Kasumi-1 (cell line): ENCODE data around the gene CTDSPL.
"Not testable (repeated sequence)": the region's sequence is repeated elsewhere in the genome, so short reads cannot be mapped to it uniquely, and the experiment has no call there.

Source experiments
- DNase-seq, 2 experiments: peaks; one replicate each; lab custom pipeline; 2025; lab: John Stamatoyannopoulos, UW

CTDSPL gene, protein sequence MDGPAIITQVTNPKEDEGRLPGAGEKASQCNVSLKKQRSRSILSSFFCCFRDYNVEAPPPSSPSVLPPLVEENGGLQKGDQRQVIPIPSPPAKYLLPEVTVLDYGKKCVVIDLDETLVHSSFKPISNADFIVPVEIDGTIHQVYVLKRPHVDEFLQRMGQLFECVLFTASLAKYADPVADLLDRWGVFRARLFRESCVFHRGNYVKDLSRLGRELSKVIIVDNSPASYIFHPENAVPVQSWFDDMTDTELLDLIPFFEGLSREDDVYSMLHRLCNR

DNA sequence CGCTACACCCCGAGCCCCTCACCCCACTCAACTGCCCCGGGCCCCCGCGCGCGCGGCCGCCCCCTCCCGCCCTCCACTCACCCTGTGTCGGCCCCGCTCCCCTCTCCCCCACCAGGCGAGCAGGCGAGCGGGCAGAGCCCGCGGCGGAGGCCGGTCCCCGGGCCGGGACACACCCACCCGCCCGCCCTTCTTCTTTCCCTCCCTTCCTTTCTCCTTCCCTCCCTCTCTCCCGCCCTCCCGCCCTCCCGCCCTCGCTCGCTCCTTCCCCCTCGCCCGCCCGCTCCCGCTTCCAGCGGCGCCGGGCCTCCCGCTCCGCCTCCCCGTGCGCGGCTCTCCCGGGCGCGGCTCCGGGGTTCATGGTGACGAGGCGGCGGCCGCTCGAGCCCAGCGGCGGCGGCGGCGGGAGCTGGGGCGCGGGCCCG is at the start of gene CTDSPL:
CTDSPL (plus strand) TSS at position 261 of the 422 bp plus-strand sequence. CDS start 320 bp downstream, outside the sequence.
- DNase-seq, result no peak

- DNase-seq, result no peak
Observed at GRCh38 chr3:37812499-37812896, 49.2 kb upstream of the CTDSPL start.

- no peak for DNase-seq
Observed at GRCh38 chr3:37813403-37813802, 48.3 kb upstream of the CTDSPL start.

GRCh38 chr3:37814547-37814946 is 47.1 kb upstream of the CTDSPL start:
- DNase-seq, result peak; percentile 54 to 66

GRCh38 chr3:37815156-37815555 is 46.5 kb upstream of the CTDSPL start:
- not testable (repeated sequence) for DNase-seq

DNA sequence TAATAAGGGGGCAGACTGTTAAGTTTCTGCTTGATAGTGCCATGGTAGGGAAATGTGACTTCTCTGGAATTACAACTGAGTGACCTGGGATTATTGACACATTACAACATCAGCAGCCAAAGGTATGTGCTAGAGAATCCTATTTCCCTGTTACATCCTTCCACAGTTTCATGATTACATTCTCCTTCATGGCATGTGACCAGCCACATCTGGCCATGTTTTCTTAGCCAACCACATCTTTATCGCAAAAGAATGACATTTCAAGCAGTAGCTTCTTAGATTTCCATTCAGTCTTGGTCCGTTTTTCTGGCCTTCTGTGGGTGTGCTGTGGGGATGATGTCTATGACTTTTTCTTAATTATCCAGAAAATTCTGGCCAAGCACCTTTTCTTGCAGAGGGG is 45.4 kb upstream of the CTDSPL start:
- DNase-seq, result no peak

GRCh38 chr3:37819591-37819990 is 42.1 kb upstream of the CTDSPL start:
- DNase-seq, result no peak

GRCh38 chr3:37820286-37820685 is 41.4 kb upstream of the CTDSPL start:
- DNase-seq, result no peak

DNA sequence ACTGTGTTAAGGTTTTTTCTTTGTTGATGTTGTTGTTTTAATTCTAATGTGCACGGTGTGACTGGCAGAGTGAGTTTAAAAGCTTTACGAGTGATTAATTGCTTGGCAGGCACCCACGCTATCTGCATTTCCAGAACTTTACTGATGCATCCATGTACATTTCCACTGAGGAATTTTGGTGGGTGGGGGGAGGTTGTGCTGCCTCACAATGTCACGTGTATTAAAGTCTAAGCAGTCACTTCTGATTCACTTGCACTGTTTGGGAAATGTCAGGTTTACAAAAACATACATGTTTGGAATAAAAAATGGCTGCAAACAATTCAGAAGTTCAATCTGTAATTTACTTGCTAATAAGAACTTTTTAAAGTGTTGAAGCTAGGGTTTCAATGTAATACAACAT is 38.5 kb upstream of the CTDSPL start:
- DNase-seq, result no peak

GRCh38 chr3:37824090-37824953 is 37.4 kb upstream of the CTDSPL start:
- no peak for DNase-seq

GRCh38 chr3:37824954-37825328 is 36.7 kb upstream of the CTDSPL start:
- no peak for DNase-seq

- DNase-seq, result no peak
Observed at GRCh38 chr3:37825744-37826400, 35.8 kb upstream of the CTDSPL start.

DNA sequence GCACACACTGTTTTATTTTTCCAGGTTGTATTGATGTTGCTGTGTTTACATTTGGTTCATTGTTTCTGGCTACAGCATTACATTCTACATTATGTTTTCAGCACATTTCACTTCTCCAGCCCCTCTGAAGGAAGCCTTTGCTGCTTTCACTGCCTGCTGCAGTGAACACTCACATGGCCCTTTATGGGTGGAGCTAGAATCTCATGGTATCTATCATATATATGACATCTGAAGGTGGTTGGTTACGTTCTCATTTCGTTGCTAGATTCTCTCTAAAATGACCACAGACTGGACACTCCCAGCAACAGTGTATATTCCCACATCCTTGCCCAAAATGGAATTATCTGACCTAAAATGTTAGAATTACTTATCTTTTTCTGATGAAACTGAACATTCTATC is 35.2 kb upstream of the CTDSPL start:
- no peak for DNase-seq

- no peak for DNase-seq
Observed at GRCh38 chr3:37826933-37827332, 34.7 kb upstream of the CTDSPL start.

DNA sequence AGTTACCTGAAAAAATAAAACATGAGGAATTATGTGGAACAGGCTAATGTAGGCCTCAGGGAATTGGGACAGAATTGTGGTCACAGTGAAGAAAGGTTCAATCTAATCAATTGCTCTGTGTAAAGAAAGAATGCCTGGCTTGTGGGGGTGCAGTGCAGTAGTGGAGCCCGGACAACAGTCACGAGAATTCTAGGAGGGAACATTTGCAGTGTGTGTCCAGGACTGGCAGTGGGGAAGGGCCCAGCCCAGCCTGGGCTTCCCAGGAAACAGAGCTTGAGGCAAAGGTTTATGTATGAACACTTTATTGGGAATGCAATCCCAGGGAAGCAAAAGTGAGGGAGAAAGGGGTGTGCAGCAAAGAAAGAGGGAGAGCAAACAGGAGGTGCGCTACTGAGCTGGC is 29.2 kb upstream of the CTDSPL start:
- no peak for DNase-seq

DNA sequence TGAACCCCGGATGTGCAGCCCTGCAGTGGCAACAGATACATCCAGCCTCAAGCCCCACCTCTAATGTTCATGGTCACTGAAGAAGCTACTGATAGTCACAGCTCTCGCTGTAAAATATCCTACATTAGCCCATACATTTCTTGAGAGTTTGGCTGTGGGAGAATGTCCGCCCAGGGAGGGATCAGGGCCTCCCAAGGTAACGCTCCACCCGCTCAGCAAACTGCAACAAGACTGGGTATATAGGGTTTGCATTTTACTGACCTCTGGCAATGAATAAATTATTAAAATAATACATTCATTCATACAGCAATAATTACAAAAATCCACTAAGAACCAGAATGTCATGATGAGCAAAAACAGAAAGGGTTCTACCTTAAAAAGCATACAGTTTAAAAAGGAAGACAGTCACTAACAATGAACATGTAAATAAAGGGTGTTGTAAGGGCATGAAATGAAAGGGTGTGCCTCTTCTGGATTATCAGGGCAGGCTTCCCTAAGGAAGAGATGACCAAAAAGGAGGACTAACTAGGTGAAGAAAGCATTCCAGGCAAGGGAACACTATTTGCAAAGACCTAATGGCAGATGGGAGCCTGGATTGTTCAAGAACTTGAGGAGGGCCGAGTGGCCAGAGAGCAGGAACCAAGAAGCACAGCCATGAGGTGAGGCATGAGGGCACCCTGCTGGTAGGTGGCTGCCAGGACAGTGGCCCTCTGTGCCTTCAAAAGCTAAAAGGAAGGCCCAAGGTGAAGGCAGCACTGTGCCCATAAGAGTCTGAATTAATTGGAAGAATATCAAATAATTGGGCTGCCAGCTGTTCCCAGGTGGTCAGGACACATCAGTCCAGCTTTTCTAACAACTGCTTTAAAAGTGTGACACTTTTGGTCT is 28.1 kb upstream of the CTDSPL start:
- no peak for DNase-seq

- no peak for DNase-seq
Observed at GRCh38 chr3:37836589-37836988, 25.1 kb upstream of the CTDSPL start.

DNA sequence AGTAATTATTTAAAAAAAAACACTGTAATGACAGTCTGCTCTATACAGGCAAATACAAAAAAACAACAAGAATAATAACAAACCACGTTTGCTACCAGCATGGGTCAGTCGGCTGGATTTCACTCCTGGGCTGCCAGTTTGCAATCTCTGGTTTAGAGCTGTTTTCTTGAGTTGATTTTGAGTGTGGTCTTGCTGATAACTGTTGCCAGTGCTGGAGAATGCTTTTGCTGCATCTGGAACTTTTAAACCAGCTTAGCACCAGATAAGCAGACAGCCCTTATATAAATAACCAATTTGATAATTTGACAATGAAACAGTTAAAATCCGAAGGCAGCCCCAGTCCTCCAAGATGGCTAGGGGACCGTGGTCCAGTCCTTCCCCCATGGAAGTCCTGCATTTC is 14.0 kb upstream of the CTDSPL start:
- DNase-seq, result no peak

DNA sequence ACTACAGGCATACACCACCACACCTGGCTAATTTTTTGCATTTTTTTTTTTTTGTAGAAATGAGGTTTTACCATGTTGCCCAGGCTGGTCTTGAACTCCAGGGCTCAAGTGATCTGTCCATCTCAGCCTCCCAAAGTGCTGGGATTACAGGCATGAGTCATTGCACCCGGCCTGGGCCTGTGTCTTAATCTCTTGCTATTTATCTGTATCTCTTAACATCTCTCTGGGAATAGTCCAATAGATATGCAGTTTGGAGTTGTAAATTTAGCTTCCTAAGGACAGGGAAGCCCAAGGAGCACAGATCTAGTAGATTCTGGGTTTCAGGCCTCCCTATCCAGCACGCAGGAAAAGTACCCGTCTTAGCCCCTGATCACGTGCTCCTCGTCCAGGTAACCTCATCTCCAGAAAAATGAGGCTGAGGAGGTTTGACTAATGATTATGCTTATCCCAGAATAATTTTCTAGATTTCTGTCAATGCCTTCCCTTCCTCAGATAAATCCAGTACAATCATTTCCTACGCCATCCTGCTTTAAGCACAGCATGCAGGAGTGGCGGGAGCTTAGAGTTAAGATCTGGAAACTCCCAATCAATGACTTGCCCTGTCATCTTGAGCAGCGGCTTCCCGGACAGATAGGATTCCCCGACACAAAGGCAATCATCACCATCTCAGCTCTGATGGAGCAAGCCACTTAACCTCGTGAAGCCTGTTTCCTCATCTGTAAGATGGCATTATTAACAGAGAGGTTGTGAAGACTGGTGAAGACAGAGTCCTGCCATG is 12.3 kb upstream of the CTDSPL start:
- DNase-seq, result no peak

DNA sequence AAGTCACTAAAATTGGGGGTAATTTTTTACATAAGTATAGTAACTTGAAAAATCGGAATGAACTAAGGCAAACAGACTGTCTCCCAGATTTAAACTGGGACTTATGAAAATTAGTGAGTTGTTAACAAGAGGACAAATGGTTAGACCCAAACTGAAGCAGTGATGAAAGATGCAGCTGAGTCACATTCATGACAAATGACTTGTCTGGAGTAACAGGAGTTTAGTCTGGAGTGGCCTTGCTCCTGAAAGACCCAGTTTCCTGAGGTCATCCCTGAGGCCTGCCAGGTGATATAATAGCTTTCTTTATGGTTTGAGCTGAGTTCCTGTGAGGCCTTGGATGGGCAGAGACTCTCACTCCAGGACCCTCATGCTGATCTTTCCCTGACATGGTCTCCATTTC is 9.6 kb upstream of the CTDSPL start:
- no peak for DNase-seq

DNA sequence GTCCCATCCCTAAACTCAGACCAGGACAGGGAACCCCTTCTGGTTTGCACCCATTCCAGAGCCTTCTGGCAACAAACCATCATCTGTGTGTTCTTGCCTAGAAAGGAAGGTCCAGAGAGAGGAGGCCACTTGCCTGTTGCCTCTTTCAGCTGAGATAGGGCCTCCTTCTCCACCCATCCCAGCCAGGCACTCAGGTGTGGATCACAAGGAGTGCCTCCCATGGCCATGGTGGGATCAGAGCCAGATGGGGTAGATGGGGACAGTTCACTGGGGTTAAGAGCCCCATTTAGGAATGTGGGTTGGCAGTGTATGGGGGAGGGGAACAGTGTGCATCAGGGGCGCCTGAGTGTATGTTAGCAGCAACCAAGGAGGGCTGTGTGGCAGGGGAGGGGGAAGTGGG is 8.9 kb upstream of the CTDSPL start:
- no peak for DNase-seq
